Measurements from ENCODE around the gene TTC34. TPM values are rescaled to one million over a fixed set of nuclear protein-coding genes. Genes with fewer than 3 reads are reported as not detected.

TTC34 gene
- total RNA-seq, 1 donor from 2014 or later: 1.8 TPM

- DNase-seq (ENCODE audit: low spot score): no peak
- intact Hi-C loops (cut with micrococcal nuclease): no loop called here
- Mint-ChIP-seq H3K36me3 (ENCODE audit: low read depth) (no peaks in the 10 kb centered on the region), H3K27ac (no peak overlapping the region), H3K4me1 (ENCODE audit: low read depth) (no peaks in the 10 kb centered on the region), H3K9me3 (no peaks in the 10 kb centered on the region), H3K4me3 (no peak overlapping the region), H3K27me3 (ENCODE audit: insufficient read depth) (no peaks in the 10 kb centered on the region)
These were observed 32.6 kb upstream of the TTC34 start for GRCh38 chr1:2834146-2834475.

GRCh38 chr1:2833454-2834145 is 32.1 kb upstream of the TTC34 start:
- intact Hi-C loops (cut with micrococcal nuclease): no loop called here
- no peak for DNase-seq (ENCODE audit: low spot score)
- Mint-ChIP-seq H3K36me3 (ENCODE audit: low read depth) (no peaks in the 10 kb centered on the region), H3K27me3 (ENCODE audit: insufficient read depth) (no peaks in the 10 kb centered on the region), H3K4me1 (ENCODE audit: low read depth) (no peaks in the 10 kb centered on the region), H3K27ac (no peak overlapping the region), H3K9me3 (no peaks in the 10 kb centered on the region), H3K4me3 (no peak overlapping the region)

GRCh38 chr1:2832506-2833453 is 31.3 kb upstream of the TTC34 start:
- Mint-ChIP-seq H3K36me3 (ENCODE audit: low read depth) (no peaks in the 10 kb centered on the region), H3K4me3 (no peak overlapping the region), H3K9me3 (no peaks in the 10 kb centered on the region), H3K27me3 (ENCODE audit: insufficient read depth) (no peaks in the 10 kb centered on the region), H3K27ac (no peak overlapping the region), H3K4me1 (ENCODE audit: low read depth) (no peaks in the 10 kb centered on the region)
- intact Hi-C loops (cut with micrococcal nuclease): no loop called here
- DNase-seq (ENCODE audit: low spot score): no peak

- intact Hi-C loops (cut with micrococcal nuclease): no loop called here
- H3K27me3 Mint-ChIP-seq (ENCODE audit: insufficient read depth): no peaks in the 10 kb centered on the region
- H3K4me1 Mint-ChIP-seq (ENCODE audit: low read depth): no peaks in the 10 kb centered on the region
- no peaks in the 10 kb centered on the region for H3K9me3 Mint-ChIP-seq
- no peak overlapping the region for H3K4me3 Mint-ChIP-seq
- DNase-seq (ENCODE audit: low spot score): no peak
- no peaks in the 10 kb centered on the region for H3K36me3 Mint-ChIP-seq (ENCODE audit: low read depth)
- no peak overlapping the region for H3K27ac Mint-ChIP-seq
These were observed 30.2 kb upstream of the TTC34 start for GRCh38 chr1:2831596-2832212.

GRCh38 chr1:2830761-2831425 is 29.4 kb upstream of the TTC34 start:
- Mint-ChIP-seq H3K4me3 (no peak overlapping the region), H3K27me3 (ENCODE audit: insufficient read depth) (no peaks in the 10 kb centered on the region), H3K27ac (no peak overlapping the region), H3K9me3 (no peaks in the 10 kb centered on the region), H3K36me3 (ENCODE audit: low read depth) (no peaks in the 10 kb centered on the region), H3K4me1 (ENCODE audit: low read depth) (no peaks in the 10 kb centered on the region)
- intact Hi-C loops (cut with micrococcal nuclease): no loop called here
- no peak for DNase-seq (ENCODE audit: low spot score)

GRCh38 chr1:2829846-2830615 is 28.5 kb upstream of the TTC34 start:
- intact Hi-C loops (cut with micrococcal nuclease): no loop called here
- H3K27me3 Mint-ChIP-seq (ENCODE audit: insufficient read depth): no peaks in the 10 kb centered on the region

GRCh38 chr1:2828586-2829250 is 27.2 kb upstream of the TTC34 start:
- H3K27ac Mint-ChIP-seq: no peak overlapping the region
- intact Hi-C loops (cut with micrococcal nuclease): no loop called here
- no peaks in the 10 kb centered on the region for H3K4me1 Mint-ChIP-seq (ENCODE audit: low read depth)
- no peaks in the 10 kb centered on the region for H3K36me3 Mint-ChIP-seq (ENCODE audit: low read depth)
- no peak for DNase-seq (ENCODE audit: low spot score)
- H3K27me3 Mint-ChIP-seq (ENCODE audit: insufficient read depth): no peaks in the 10 kb centered on the region
- no peak overlapping the region for H3K4me3 Mint-ChIP-seq
- no peaks in the 10 kb centered on the region for H3K9me3 Mint-ChIP-seq

More at GRCh38 chr1:2829846-2830615, 28.5 kb upstream of the TTC34 start:
- Mint-ChIP-seq H3K4me1 (ENCODE audit: low read depth) (no peaks in the 10 kb centered on the region), H3K27ac (no peak overlapping the region), H3K36me3 (ENCODE audit: low read depth) (no peaks in the 10 kb centered on the region), H3K4me3 (no peak overlapping the region), H3K9me3 (no peaks in the 10 kb centered on the region)
- DNase-seq (ENCODE audit: low spot score): no peak

GRCh38 chr1:2826736-2827292 is 25.3 kb upstream of the TTC34 start:
- Mint-ChIP-seq H3K27me3 (ENCODE audit: insufficient read depth) (no peaks in the 10 kb centered on the region), H3K27ac (no peak overlapping the region), H3K4me1 (ENCODE audit: low read depth) (no peaks in the 10 kb centered on the region), H3K4me3 (no peak overlapping the region), H3K36me3 (ENCODE audit: low read depth) (no peaks in the 10 kb centered on the region), H3K9me3 (no peaks in the 10 kb centered on the region)
- intact Hi-C loops (cut with micrococcal nuclease): no loop called here
- DNase-seq (ENCODE audit: low spot score): no peak

GRCh38 chr1:2826316-2826715 is 24.8 kb upstream of the TTC34 start:
- Mint-ChIP-seq H3K36me3 (ENCODE audit: low read depth) (no peaks in the 10 kb centered on the region), H3K9me3 (no peaks in the 10 kb centered on the region), H3K27me3 (ENCODE audit: insufficient read depth) (no peaks in the 10 kb centered on the region), H3K4me1 (ENCODE audit: low read depth) (no peaks in the 10 kb centered on the region), H3K4me3 (no peak overlapping the region), H3K27ac (no peak overlapping the region)
- intact Hi-C loops (cut with micrococcal nuclease): no loop called here
- no peak for DNase-seq (ENCODE audit: low spot score)

- no peak for DNase-seq (ENCODE audit: low spot score)
- Mint-ChIP-seq H3K36me3 (ENCODE audit: low read depth) (no peaks in the 10 kb centered on the region), H3K27me3 (ENCODE audit: insufficient read depth) (no peaks in the 10 kb centered on the region), H3K9me3 (no peaks in the 10 kb centered on the region), H3K4me3 (no peak overlapping the region), H3K27ac (no peak overlapping the region), H3K4me1 (ENCODE audit: low read depth) (no peaks in the 10 kb centered on the region)
- intact Hi-C loops (cut with micrococcal nuclease): no loop called here
These were observed 24.1 kb upstream of the TTC34 start for GRCh38 chr1:2825487-2826189.

GRCh38 chr1:2824999-2825398 is 23.5 kb upstream of the TTC34 start:
- intact Hi-C loops (cut with micrococcal nuclease): no loop called here
- no peaks in the 10 kb centered on the region for H3K27me3 Mint-ChIP-seq (ENCODE audit: insufficient read depth)
- no peak overlapping the region for H3K4me3 Mint-ChIP-seq
- H3K9me3 Mint-ChIP-seq: no peaks in the 10 kb centered on the region
- no peaks in the 10 kb centered on the region for H3K36me3 Mint-ChIP-seq (ENCODE audit: low read depth)
- no peak overlapping the region for H3K27ac Mint-ChIP-seq
- no peaks in the 10 kb centered on the region for H3K4me1 Mint-ChIP-seq (ENCODE audit: low read depth)
- DNase-seq (ENCODE audit: low spot score): no peak
